Neutrophil (primary cell): ENCODE results near the gene NOTCH1.

Experiments
- H3K27ac ChIP-seq: fragments of 200-600 bp; sonication (generic); 2 replicates; pipeline ENCODE4 v1.5.1; 2016; ENCODE audit warnings: mild to moderate bottlenecking, moderate library complexity
- H3K27me3 ChIP-seq: fragments of 200-600 bp; sonication (generic); 2 replicates; pipeline ENCODE4 v1.6.0; 2016; ENCODE audit warnings: mild to moderate bottlenecking
- H3K36me3 ChIP-seq: fragments of 200-600 bp; sonication (generic); 2 replicates; pipeline ENCODE4 v1.5.1; 2017
- H3K4me1 ChIP-seq, 2 experiments: fragments of 200-600 bp in 1 of 2; sonication (generic) in 1 of 2; 1 replicate in 1 of 2; 2 replicates in 1 of 2; pipeline versions ENCODE4 v1.5.1 to v1.6.1; 2013 to 2016; ENCODE audit warnings: low read depth in 1 of 2, low read length in 1 of 2, mild to moderate bottlenecking in 1 of 2, moderate library complexity in 1 of 2; ENCODE audit not compliant: control insufficient read depth in 1 of 2, insufficient read depth in 1 of 2
- H3K4me3 ChIP-seq, 2 experiments: fragments of 200-600 bp in 1 of 2; sonication (generic) in 1 of 2; 1 replicate in 1 of 2; 2 replicates in 1 of 2; pipeline ENCODE4 v1.5.1; 2013 to 2016; ENCODE audit warnings: low read depth in 1 of 2, low read length in 1 of 2, mild to moderate bottlenecking in 1 of 2, moderate library complexity in 1 of 2
- H3K9me3 ChIP-seq: fragments of 200-600 bp; sonication (generic); 2 replicates; pipeline ENCODE4 v1.5.1; 2016
- CTCF ChIP-seq: fragments of 200-600 bp; sonication (generic); IDR thresholded peaks from 2 replicates; pipeline ENCODE4 v1.5.1; 2016; ENCODE audit warnings: antibody characterized with exemption

Gene NOTCH1

GRCh38 chr9:136558373-136558772, 12.5 kb upstream of the NOTCH1 start:
- Histone ChIP-seq H3K9me3 (no peaks in the 10 kb centered on the region), H3K27ac (peak overlapping the region; percentile 97), H3K27me3 (no peaks in the 10 kb centered on the region), H3K4me3 (peak overlapping the region; percentile 53 to 58), H3K4me1 (peaks cover 78 to 80% of the 10 kb centered on the region in 2 experiments), H3K36me3 (no peaks in the 10 kb centered on the region)
- no peak for TF ChIP-seq CTCF

GRCh38 chr9:136557036-136557435, 11.2 kb upstream of the NOTCH1 start:
- Histone ChIP-seq H3K27ac (peak overlapping the region; percentile 97), H3K27me3 (no peaks in the 10 kb centered on the region)

GRCh38 chr9:136556166-136556565, 10.3 kb upstream of the NOTCH1 start:
- Histone ChIP-seq H3K4me3 (no peak overlapping the region), H3K27me3 (no peaks in the 10 kb centered on the region), H3K27ac (peak overlapping the region; percentile 97), H3K36me3 (no peaks in the 10 kb centered on the region), H3K9me3 (no peaks in the 10 kb centered on the region), H3K4me1 (peaks cover 61 to 74% of the 10 kb centered on the region in 2 experiments)
- no peak for TF ChIP-seq CTCF

More at GRCh38 chr9:136557036-136557435, 11.2 kb upstream of the NOTCH1 start:
- Histone ChIP-seq H3K36me3 (no peaks in the 10 kb centered on the region), H3K4me3 (peak overlapping the region in 1 of 2 experiments; percentile 12), H3K9me3 (no peaks in the 10 kb centered on the region), H3K4me1 (peaks cover 64 to 74% of the 10 kb centered on the region in 2 experiments)
- no peak for TF ChIP-seq CTCF

- no peak for TF ChIP-seq CTCF
- Histone ChIP-seq H3K27ac (peak overlapping the region; percentile 18), H3K36me3 (no peaks in the 10 kb centered on the region), H3K27me3 (no peaks in the 10 kb centered on the region), H3K9me3 (no peaks in the 10 kb centered on the region), H3K4me1 (peaks cover 61 to 74% of the 10 kb centered on the region in 2 experiments), H3K4me3 (no peak overlapping the region)
Measured at GRCh38 chr9:136554870-136555269, 9.0 kb upstream of the NOTCH1 start.

GRCh38 chr9:136553581-136553980, 7.7 kb upstream of the NOTCH1 start:
- no peak for TF ChIP-seq CTCF
- Histone ChIP-seq H3K9me3 (no peaks in the 10 kb centered on the region), H3K27ac (no peak overlapping the region), H3K4me3 (no peak overlapping the region), H3K36me3 (no peaks in the 10 kb centered on the region), H3K27me3 (no peaks in the 10 kb centered on the region), H3K4me1 (peaks cover 56 to 72% of the 10 kb centered on the region in 2 experiments)
